ENCODE measurements around the gene ZBTB20. TPM values are rescaled to one million over a fixed set of nuclear protein-coding genes. Genes with fewer than 3 reads are reported as not detected.

Gene ZBTB20
- total RNA-seq, 2 donors from 2014 or later, result 75.7 to 91.2 TPM

DNA sequence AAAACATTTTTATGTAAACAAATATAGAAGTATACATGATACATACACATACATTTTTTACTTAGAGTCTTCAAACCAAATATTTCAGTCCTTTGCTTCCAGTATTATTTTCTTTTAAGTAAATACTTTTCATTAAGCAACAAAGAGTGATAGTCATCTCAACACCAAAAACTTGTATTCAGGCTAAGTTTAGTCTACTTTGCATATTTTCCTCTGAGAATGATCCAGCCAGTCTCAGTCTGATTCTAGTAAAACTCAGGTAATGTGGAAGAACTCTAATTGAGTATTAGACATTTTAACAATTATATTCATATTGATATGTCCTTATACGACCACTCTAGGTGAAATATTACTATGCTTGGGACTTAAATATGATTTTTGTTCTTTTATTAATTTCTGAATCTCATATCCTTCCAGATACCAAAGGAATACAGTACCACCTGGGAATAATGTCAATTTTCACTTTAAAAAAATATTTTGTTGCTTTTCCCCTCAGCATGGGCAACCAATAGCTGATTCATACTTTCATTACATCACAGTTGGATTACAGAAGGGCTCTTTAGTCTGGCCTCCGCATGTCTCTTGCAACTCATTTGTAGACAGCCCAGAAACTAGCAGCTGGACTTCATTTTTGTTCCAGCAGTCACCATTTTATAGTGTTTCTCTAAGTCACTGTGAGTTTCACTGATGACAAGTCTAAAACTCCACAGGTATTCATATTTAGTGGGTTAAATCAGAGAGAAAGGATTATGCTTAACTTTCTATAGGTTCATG, 390.4 kb downstream of the ZBTB20 start:
- no peak for DNase-seq (ENCODE audit: low spot score)
- intact Hi-C loops (cut with DNase I), result no loop called here

DNA sequence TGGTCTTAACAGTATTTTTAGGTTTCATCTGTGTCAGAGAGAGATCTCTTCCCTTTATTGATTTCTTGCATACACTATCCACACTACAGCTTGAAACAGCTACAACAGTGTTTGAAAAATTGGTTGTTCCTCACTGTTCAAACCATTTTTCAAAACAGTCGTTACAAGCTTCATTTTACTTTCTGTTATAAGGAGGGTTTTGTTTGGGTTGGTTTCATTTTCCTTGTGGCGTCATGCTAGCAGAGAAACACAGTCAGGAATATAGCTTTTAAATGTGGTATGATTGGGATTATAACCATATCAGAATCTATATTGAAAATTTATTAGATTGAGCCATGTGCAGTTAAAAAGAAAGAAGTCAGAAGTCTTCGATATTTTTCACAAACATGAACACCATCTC, 400.6 kb downstream of the ZBTB20 start:
- intact Hi-C loops (cut with DNase I), result no loop called here

DNA sequence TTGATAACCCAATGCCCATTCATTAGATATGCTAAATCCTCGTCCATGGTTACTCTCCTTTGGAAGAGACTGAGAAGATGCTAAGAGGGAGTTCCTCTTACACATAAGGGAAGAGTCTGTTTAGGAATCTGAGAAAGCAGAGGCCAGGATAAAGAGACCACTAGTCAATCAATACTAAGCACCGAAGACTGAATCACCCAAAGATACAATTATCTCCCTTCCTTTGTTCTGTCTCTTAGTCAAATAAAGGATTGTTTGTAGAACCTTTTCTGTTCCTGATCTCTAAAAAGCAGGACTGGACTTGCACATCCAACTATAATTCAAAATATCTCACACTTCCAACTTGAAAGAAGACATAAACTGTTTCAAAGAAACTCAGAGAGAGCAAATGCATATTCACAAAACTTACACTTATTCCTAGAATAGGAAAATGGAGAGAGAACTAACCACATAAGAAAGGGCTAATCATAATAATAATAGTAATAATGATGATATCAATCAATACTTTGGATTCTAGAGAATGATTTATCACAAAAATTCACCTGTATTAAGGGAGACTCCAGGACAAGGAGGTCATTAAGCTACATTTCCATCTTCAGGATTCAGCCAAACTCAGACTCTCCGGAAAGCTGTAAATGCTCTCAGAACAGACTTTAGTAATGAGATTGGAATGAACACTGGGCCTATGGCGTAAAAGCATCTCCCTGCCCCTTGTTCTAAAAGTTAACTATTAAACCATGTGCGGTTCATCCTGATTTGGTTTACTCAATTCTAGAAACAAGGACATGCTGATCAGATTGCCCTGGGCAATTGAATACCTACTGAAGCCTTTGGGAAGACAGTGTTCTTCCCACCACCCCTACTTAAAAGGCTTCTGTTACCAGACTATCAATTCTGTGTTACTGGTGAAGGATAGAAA, 401.5 kb downstream of the ZBTB20 start:
- DNase-seq (ENCODE audit: low spot score), result no peak
- intact Hi-C loops (cut with DNase I), result no loop called here

More for the DNA sequence above, 400.6 kb downstream of the ZBTB20 start:
- no peak for DNase-seq (ENCODE audit: low spot score)

DNA sequence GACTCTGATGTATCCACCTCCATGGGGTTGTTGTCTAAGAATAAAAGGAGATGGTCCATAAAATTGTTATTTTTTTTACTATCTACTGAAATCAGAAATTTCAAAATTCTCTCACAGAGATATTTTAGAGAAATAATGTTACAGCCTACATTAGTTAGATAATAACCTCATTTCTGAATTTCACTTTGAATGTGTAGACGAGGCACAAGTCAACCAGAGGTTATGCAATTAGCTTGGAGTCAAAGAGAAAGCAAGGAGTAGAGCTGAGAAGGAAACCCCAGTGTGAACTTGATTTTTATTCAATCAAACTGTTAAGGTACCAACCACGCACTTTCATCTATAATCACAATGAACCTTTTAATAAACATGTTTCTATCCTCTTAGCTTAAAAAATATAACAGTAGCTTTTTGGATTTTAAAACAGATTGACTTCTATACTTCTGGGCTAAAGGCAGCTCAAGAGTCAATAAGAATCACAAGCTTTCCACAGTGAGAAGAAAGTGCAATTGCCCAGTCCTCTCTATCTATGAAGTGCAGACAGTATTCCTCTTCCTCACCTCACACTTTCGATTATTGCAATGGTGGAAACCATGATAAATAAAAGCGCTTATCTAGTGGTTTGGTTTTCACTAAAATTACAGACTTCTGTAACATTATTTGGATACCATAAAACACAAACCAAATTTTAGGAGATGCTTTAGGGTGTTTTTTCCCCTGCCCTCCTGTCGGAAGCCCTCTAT, 403.2 kb downstream of the ZBTB20 start:
- no peak for DNase-seq (ENCODE audit: low spot score)
- intact Hi-C loops (cut with DNase I), result no loop called here

DNA sequence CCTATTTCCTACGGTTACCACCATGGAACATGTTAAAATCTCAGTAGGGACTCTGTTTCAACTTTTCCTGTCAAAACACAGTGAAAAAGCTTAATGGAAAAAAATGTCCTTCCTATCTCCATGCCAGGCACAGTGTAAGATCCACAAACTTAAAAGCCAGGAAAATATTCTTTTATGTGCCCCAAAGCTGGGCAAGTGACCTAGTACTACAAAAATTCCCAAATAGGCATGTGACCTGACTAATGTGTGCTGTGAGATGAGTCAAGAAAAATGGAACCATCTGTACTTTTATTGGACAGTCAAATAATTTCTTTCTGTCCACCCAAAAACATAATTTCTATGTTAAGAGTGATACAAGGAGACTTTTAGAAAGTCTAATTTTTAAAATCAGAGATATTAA, 406.0 kb downstream of the ZBTB20 start:
- intact Hi-C loops (cut with DNase I), result no loop called here
- no peak for DNase-seq (ENCODE audit: low spot score)

DNA sequence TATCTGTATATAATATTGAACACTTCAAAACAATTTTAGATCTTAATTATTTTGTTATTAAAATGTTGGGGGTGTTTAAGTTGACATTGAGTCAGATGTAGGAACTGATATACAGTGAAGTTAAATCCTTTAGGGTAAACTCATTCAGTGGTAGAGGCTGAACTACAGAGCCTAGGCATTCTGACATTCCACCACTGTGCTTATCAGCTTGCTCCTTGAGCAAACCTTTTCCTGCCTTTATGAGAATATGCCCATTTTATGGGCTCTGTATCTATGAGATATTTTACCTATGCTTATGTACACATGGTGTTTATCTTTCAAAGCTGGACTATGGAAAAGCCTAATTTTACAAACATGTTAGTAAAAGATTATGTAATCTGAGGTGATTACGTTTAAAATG, 407.5 kb downstream of the ZBTB20 start:
- no peak for DNase-seq (ENCODE audit: low spot score)
- intact Hi-C loops (cut with DNase I), result no loop called here

DNA sequence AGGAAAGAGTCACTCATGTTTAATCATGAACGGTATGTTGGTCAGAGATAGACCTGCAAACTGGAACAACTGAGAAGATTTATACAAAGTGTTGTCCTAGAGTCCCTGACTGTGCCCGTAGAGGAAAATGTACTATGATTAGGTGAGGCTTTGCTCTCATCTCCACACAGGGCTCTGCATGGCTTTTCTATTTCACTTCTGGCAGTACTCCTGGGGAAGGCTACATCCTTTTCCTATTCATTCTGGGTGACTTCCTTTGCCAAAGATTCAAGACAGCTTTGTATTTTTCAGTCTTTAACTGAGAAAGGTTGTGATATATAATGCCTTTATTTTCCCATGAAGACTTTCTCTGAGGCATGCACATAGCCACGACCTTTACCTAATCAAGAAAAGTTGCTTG, 414.7 kb downstream of the ZBTB20 start:
- no peak for DNase-seq (ENCODE audit: low spot score)
- intact Hi-C loops (cut with DNase I), result no loop called here

DNA sequence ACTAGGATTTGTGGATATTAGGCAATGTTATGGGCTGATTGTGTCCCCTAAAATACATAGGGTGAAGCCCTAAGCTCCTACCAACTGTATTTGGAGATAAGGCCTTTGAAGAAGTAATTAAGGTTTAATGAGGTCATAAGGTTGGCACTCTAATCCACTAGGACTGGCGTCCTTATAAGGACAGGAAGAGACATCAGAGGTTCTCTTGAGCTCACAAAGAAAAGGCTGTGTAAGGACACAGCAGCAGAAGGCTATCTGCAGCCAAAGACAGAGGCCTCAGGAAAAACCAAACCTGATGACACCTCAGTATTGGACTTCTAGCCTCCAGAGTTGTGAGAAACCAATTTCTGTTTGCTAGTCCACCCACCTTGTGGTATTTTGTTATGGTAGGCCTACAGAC, 416.7 kb downstream of the ZBTB20 start:
- no peak for DNase-seq (ENCODE audit: low spot score)
- intact Hi-C loops (cut with DNase I), result no loop called here

DNA sequence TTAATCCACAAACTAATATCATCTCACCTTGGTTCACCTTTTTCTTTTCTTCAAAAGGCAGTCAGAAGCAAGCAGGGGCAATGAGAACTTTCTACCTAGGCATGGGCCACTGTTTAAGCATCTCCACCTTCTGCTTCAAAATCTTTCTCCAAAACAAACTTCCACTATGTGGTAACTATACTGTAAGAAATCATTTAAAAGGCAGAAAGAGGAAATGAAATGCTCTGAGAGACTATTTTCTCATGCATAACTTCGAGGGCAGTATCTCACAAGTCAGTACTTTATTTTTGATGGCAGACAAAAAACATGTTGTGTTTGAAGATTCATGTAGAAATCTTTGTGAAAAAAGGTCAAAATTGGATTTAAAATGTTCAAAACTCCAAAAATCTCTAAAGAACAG, 419.7 kb downstream of the ZBTB20 start:
- intact Hi-C loops (cut with DNase I), result no loop called here

DNA sequence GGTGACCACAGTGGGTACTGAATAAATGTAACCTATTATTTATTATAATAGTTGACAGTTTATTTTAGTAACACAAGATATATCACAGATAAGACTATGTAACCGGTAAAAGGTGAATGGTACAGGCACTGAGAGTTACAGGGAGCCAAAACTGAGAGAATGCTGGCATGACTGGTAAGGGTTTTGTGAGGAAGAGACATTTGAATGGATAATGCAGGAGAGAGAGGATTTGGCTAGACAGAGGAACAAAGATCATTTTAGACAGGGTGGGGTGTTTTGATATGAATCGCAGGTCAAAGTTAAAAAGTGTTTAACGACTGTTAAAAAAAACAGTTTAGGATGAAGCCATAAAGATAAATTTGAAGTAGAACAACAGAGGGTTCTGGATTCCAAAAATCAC, 421.1 kb downstream of the ZBTB20 start:
- no peak for DNase-seq (ENCODE audit: low spot score)
- intact Hi-C loops (cut with DNase I), result no loop called here

More for the DNA sequence above, 419.7 kb downstream of the ZBTB20 start:
- no peak for DNase-seq (ENCODE audit: low spot score)

DNA sequence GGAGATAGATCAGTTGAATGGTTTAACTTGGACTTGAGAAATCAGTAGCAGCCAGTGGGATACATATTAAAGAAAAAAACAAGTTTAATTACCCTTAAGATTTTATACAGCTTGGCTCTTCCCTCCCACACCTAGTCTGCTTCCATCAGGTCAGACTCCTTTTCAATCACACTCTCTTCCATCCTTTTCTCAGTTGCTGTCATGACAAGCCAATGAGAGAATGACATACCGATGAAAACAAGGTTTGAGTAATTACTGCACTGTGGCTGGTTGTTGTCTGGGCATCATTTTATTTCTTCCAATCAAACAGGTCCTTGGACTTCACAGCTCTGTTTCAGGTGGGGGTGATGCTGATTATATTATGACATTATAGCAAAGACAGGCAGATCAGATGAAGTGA, 424.6 kb downstream of the ZBTB20 start:
- intact Hi-C loops (cut with DNase I), result no loop called here
- DNase-seq (ENCODE audit: low spot score), result no peak

DNA sequence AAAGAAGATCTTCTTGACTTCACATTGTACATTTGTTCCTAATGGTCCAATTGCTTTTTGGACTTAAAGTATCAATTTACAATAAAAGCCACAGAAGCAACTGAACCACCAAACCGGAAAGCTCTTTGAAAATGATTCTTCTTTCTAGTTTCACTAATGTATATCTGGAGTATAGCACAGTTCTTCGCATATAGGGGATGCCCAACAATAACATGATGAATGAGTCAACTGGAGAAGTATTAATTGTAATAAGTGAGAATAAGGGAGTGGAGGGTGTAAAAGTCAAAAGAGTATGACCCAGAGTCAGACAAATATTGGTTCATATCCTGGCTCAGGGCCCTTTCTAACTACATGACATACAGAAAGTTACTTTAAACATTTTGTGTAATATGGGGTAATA, 425.2 kb downstream of the ZBTB20 start:
- no peak for DNase-seq (ENCODE audit: low spot score)
- intact Hi-C loops (cut with DNase I), result no loop called here

DNA sequence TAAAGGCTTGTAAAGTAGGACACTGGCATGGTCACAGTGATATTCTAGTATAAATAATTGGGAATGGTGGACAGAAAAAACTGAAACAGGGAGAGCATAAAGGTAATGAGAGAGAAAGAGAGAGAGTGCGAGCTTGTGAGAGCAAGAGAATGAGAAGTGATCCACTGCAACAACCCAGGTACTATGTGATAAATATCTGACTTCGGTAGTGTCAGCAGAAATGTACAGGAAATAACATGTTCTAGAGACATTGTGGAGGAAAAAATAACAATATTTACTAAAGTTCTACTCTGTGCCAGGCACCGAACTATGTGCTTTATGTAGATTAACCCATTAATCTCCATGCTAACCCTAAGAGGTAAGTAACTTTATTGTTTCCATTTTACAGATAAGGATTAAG, 425.9 kb downstream of the ZBTB20 start:
- intact Hi-C loops (cut with DNase I), result no loop called here
- no peak for DNase-seq (ENCODE audit: low spot score)

DNA sequence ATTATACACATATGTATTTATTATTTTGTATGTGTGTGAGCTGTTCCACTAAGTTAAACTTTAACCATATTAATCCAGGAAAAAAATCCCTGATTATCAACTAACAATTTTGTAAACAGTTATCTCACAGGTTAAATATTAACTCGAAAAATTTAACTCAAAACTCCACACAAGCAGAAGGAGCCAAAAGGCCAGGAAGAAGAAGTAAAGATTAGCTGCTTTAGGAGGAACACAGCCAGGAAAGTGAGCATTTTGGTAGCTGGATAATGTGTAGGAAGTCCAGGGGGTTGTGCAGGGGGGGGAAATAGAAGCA, 428.2 kb downstream of the ZBTB20 start:
- intact Hi-C loops (cut with DNase I), result no loop called here
- no peak for DNase-seq (ENCODE audit: low spot score)

DNA sequence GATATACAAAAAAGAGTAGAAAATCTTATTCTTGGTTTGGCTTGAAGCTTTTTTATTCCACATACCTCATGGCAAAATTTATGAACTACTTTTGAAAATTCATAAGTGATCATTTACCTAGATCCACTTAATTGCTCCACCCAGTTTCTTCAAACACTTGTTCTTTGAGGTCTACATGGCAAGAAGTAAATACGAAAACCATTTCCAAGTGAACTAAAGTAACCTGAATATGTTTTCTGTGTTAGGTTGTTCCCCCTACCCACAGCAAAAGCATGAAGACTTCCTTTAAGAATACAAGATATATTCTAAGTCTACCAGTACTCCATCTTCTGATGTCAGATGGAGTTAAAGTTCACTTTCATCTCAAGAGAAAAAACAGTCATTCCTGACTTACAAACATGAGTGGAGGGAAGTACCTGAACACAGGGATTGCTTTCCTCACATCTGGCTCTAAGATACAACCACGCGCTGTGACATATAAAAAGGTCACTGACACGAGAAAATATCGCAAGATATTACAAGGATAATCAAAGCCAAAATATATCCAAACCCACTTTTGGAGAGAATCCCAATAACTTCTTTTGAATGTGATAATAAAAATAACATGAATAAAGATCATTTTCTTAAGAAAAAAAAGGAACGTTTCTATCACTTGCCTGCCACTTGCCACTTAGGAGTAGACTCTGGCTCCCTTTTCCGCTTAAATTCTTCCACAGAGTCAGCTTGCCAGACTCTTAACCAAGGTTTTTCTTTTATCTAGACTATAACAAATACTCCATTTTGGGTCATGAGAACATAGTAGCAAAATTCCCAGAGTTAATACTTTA, 428.8 kb downstream of the ZBTB20 start:
- intact Hi-C loops (cut with DNase I), result no loop called here
- no peak for DNase-seq (ENCODE audit: low spot score)

DNA sequence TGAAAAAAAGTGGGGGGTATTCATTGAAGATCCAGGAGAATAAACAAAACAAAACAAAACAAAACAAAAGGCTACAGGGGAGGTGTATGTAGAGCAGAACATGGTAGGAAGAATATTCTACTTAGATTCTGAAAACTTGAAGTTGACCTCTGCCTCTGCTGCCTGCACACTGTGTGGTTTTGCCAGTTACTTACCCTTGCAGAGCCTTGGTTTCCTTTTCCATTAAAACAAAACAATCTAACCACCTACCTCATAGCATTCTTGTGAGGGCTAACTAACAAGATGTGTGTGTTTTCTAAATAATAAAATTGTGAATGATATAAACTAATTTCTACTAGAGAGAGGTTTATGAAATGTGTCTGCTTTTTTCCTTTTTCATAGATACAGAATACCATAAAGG, 430.2 kb downstream of the ZBTB20 start:
- no peak for DNase-seq (ENCODE audit: low spot score)

DNA sequence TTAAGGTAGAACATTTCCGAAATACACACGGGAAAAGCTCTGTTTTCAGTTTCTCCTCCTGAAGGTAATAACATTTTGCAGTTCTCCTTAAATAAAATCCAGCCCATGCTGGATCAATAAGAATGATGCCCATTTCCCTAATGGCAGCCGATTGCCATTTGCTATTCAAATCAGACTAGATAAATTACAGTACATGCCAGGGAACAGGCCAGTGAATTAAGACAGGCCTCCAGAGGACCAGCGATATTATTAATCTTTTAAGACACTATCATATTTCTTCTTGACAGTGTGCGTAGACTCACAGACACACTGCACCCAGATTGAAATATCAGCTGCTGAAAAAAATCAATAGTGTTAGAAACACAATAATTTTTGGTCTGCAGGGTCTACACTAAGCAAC, 431.0 kb downstream of the ZBTB20 start:
- intact Hi-C loops (cut with DNase I), result no loop called here
- DNase-seq (ENCODE audit: low spot score), result no peak

More for the DNA sequence above, 430.2 kb downstream of the ZBTB20 start:
- intact Hi-C loops (cut with DNase I), result no loop called here

DNA sequence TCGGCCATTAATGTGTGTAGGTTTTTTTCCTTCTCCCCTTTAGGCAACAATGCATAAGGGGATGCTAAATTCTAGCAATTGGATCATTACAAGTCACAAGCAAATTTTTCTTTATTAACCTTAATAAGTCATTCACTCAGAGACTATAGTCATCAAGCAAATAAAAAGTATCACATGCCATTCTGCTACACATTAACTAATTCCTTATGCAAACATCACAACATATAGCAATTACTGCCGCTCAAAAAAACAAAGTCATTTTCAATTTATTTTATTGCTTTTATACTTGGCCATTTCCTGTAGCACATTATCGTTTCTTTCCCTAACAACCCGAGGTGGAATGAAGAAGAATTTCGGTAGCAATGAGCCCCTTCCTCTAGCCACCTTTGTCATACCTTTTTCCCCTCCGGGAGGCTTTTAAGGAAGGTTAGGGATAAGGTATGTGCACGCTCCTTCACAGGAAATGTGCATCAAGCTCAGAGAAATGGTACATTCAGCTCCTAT, 432.1 kb downstream of the ZBTB20 start:
- no peak for DNase-seq (ENCODE audit: low spot score)
- intact Hi-C loops (cut with DNase I), result no loop called here

DNA sequence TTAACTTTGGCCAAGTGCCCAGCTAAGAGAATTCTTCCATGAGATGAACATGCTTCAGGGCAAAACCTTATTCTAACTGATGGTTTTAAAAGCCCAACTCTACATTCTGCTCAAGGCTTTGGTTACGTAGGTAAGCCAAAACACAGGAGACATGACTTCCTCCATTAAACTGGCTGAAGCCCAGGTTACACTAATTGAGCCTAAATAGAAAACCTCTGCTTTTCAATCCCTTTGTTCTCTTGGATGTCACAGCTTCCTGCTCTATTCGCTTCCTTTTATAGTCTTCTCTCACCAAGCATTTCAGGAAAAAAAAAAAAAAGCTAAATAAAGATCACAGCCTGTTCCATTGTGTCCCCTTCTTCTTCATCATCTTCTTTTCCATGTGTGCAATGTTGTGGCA, 432.9 kb downstream of the ZBTB20 start:
- no peak for DNase-seq (ENCODE audit: low spot score)
- intact Hi-C loops (cut with DNase I), result no loop called here
